GM21576 (cell line): ENCODE measurements around the gene PKDREJ.
A peak's percentile ranks its signal among the peaks of the same experiment; 100 is the strongest.
"Not testable (repeated sequence)": the region's sequence is repeated elsewhere in the genome, so short reads cannot be mapped to it uniquely, and the experiment has no call there.

ENCODE experiments used
- ATAC-seq: cut with Tn5 transposase; IDR thresholded peaks from one replicate; pipeline ENCODE4 v1.9.1; 2021; ENCODE audit warnings: mild to moderate bottlenecking, moderate library complexity; ENCODE audit not compliant: unreplicated experiment

The PKDREJ gene

GRCh38 chr22:46263216-46263590 is at the start of gene PKDREJ:
Gene PKDREJ, minus strand, starts transcription at chr22:46263343. Its CDS starts 21 bp downstream, at chr22:46263322.
- no peak for ATAC-seq

- not testable (repeated sequence) for ATAC-seq
Measured at GRCh38 chr22:46312848-46313247, 49.7 kb upstream of the PKDREJ start.

GRCh38 chr22:46312056-46312455 is 48.9 kb upstream of the PKDREJ start:
- ATAC-seq = no peak

GRCh38 chr22:46309526-46310085 is 46.5 kb upstream of the PKDREJ start:
- no peak for ATAC-seq

GRCh38 chr22:46308283-46308988 is 45.3 kb upstream of the PKDREJ start:
- ATAC-seq = no peak

- ATAC-seq = no peak
Measured at GRCh38 chr22:46303347-46303965, 40.3 kb upstream of the PKDREJ start.

- no peak for ATAC-seq
Measured at GRCh38 chr22:46300491-46300890, 37.3 kb upstream of the PKDREJ start.

- ATAC-seq = no peak
Measured at GRCh38 chr22:46299101-46299500, 36.0 kb upstream of the PKDREJ start.

GRCh38 chr22:46297151-46297812 is 34.1 kb upstream of the PKDREJ start:
- ATAC-seq = peak; percentile 5

- ATAC-seq = peak; percentile 79
Measured at GRCh38 chr22:46296257-46297150, 33.4 kb upstream of the PKDREJ start, which contains the start of gene GTSE1. Gene GTSE1, plus strand, starts transcription at chr22:46296870. Its CDS starts 531 bp downstream, at chr22:46297401.

- no peak for ATAC-seq
Measured at GRCh38 chr22:46295277-46295971, 32.3 kb upstream of the PKDREJ start.

GRCh38 chr22:46294784-46295183 is 31.6 kb upstream of the PKDREJ start:
- no peak for ATAC-seq

GRCh38 chr22:46293577-46294260 is 30.6 kb upstream of the PKDREJ start:
- ATAC-seq = no peak

GRCh38 chr22:46292732-46293131 is 29.6 kb upstream of the PKDREJ start:
- no peak for ATAC-seq

- no peak for ATAC-seq
Measured at GRCh38 chr22:46292173-46292572, 29.0 kb upstream of the PKDREJ start.

- no peak for ATAC-seq
Measured at GRCh38 chr22:46290843-46291785, 28.0 kb upstream of the PKDREJ start.

- no peak for ATAC-seq
Measured at GRCh38 chr22:46290121-46290842, 27.1 kb upstream of the PKDREJ start.
